HepG2 (cell line): ENCODE results near the gene RTBDN. TPM values are rescaled to one million over a fixed set of nuclear protein-coding genes. Genes with fewer than 3 reads are reported as not detected.
"Not testable (repeated sequence)": the region's sequence is repeated elsewhere in the genome, so short reads cannot be mapped to it uniquely, and the experiment has no call there.

Source experiments
- ATAC-seq: fragments of 200-7000 bp; cut with Tn5 transposase; 3 replicates; pipeline ENCODE4 v1.9.1; 2020; ENCODE audit warnings: mild to moderate bottlenecking, moderate library complexity
- BruUV-seq: library from RNA; stranded (reverse); fragments of 400-500 nt; replicated peaks from 2 replicates; lab custom pipeline; 2021; lab: Mats Ljungman, UMichigan
- CTCF ChIA-PET: fragments of 300-600 bp; formaldehyde crosslinking; extraction: SDS; loops from one replicate; lab custom pipeline; 2021; ENCODE audit warnings: low total read pairs, inconsistent platforms, low intra/inter-chr PET ratio; lab: Yijun Ruan, JAX
- POLR2A ChIA-PET: fragments of 350-600 bp; sonication (Branson Sonifier 250); formaldehyde crosslinking; loops from one replicate; lab custom pipeline; 2020; ENCODE audit warnings: antibody characterized with exemption, inconsistent platforms; lab: Yijun Ruan, JAX
- DNase-seq: peaks from one replicate; pipeline ENCODE4 v3.0.0-alpha.2; 2015; ENCODE audit warnings: low spot score
- FAIRE-seq: peaks from 3 replicates; lab custom pipeline; 2011; peaks lifted over from hg19 to GRCh38; lab: Jason Lieb, UNC
- H2AFZ ChIP-seq: one replicate; pipeline ENCODE4 v1.6.1; 2011; ENCODE audit warnings: low read length, inconsistent platforms
- H3K27ac ChIP-seq: fragments of 300-600 bp; 3 replicates; pipeline ENCODE4 v1.8.0; 2011; ENCODE audit warnings: mixed run types, mild to moderate bottlenecking, mixed read lengths, low read length, inconsistent platforms; ENCODE audit not compliant: insufficient read depth; ENCODE audit errors: extremely low read length
- H3K27me3 ChIP-seq, 2 experiments: fragments of 200-600 bp in 1 of 2; 2 replicates in 1 of 2; 3 replicates in 1 of 2; pipeline versions ENCODE4 v1.6.0 to v1.8.0; 2011; ENCODE audit warnings: low read length in 2 of 2, mild to moderate bottlenecking in 2 of 2, moderate library complexity in 2 of 2, inconsistent platforms in 1 of 2; ENCODE audit not compliant: insufficient read depth in 2 of 2, control insufficient read depth in 1 of 2
- H3K36me3 ChIP-seq, 2 experiments: fragments of 200-600 bp in 1 of 2; replicated peaks in 1 of 2; 2 replicates in 1 of 2; 3 replicates in 1 of 2; pipeline versions ENCODE4 v1.5.1 to v1.8.0; 2011; ENCODE audit warnings: low read length in 2 of 2, inconsistent platforms in 1 of 2; ENCODE audit not compliant: insufficient read depth in 2 of 2, control insufficient read depth in 1 of 2
- H3K4me1 ChIP-seq: 2 replicates; pipeline ENCODE4 v1.5.1; 2012; ENCODE audit warnings: low read length, inconsistent platforms; ENCODE audit not compliant: insufficient read depth
- H3K4me2 ChIP-seq: 2 replicates; pipeline ENCODE4 v1.6.0; 2011; ENCODE audit warnings: low read depth, low read length, inconsistent platforms
- H3K4me3 ChIP-seq, 3 experiments: fragments of 200-600 bp in 1 of 3; sonication (generic), shearing (Covaris generic) in 1 of 3; replicated peaks in 1 of 3; 2 replicates each; pipeline ENCODE4 v1.5.1; 2011 to 2016; ENCODE audit warnings: low read length in 3 of 3, inconsistent platforms in 2 of 3, low read depth in 2 of 3, mild to moderate bottlenecking in 2 of 3, control low read depth in 1 of 3, mixed read lengths in 1 of 3; ENCODE audit not compliant: insufficient read depth in 1 of 3
- H3K79me2 ChIP-seq: one replicate; pipeline ENCODE4 v1.6.1; 2011; ENCODE audit warnings: low read length, inconsistent platforms; ENCODE audit not compliant: insufficient read depth
- H3K9ac ChIP-seq: 2 replicates; pipeline ENCODE4 v1.6.0; 2011; ENCODE audit warnings: mild to moderate bottlenecking, low read depth, low read length, inconsistent platforms; ENCODE audit not compliant: insufficient read depth
- H3K9me3 ChIP-seq: 2 replicates; pipeline ENCODE4 v1.5.1; 2012; ENCODE audit warnings: mild to moderate bottlenecking, low read length
- H4K20me1 ChIP-seq: 2 replicates; pipeline ENCODE4 v1.6.0; 2011; ENCODE audit warnings: inconsistent platforms, mild to moderate bottlenecking, low read length, moderate library complexity; ENCODE audit not compliant: insufficient read depth
- GMEB1 ChIP-seq: sonication (generic); formaldehyde crosslinking; IDR thresholded peaks from 2 replicates; pipeline ENCODE4 v1.5.1; 2020; ENCODE audit warnings: missing genetic modification reagents, mild to moderate bottlenecking, borderline replicate concordance
- IRF2 ChIP-seq: IDR thresholded peaks from 2 replicates; pipeline ENCODE4 v1.6.1; 2018; ENCODE audit warnings: missing genetic modification reagents, missing compliant biosample characterization
- KDM6A ChIP-seq: IDR thresholded peaks from 2 replicates; pipeline ENCODE4 v1.6.1; 2016; ENCODE audit warnings: low read depth
- MEIS1 ChIP-seq: sonication (generic); formaldehyde crosslinking; IDR thresholded peaks from 2 replicates; pipeline ENCODE4 v1.9.0; 2021; ENCODE audit warnings: mild to moderate bottlenecking, missing genetic modification reagents, moderate library complexity, borderline replicate concordance
- TCF7 ChIP-seq: sonication (generic); IDR thresholded peaks from 2 replicates; pipeline ENCODE4 v1.6.1; 2016; ENCODE audit warnings: antibody characterized with exemption, low read depth
- TFDP1 ChIP-seq: IDR thresholded peaks from 2 replicates; pipeline ENCODE4 v1.6.1; 2016; ENCODE audit warnings: missing compliant biosample characterization, missing genetic modification reagents, borderline replicate concordance
- ZFP62 ChIP-seq: sonication (generic); formaldehyde crosslinking; IDR thresholded peaks from 2 replicates; pipeline ENCODE4 v1.4.0; 2020; ENCODE audit warnings: missing genetic modification reagents
- ZNF263 ChIP-seq: sonication (generic); formaldehyde crosslinking; IDR thresholded peaks from 2 replicates; pipeline ENCODE4 v1.4.0; 2020; ENCODE audit warnings: missing genetic modification reagents
- WGBS: methylation state at CpG from one replicate; pipeline ENCODE4 v1.1.6; 2017; ENCODE audit warnings: low lambda C conversion rate; 5-methylcytosine and 5-hydroxymethylcytosine counted together
- in situ Hi-C: cut with HindIII; loops from 2 replicates; pipeline ENCODE4 v1.10.0; 2017; ENCODE audit warnings: low pct_unique_long_range_greater_than_20kb; ENCODE audit not compliant: extremely low pct_ligation_motif_present
- intact Hi-C: fragments of 100-400 bp; cut with micrococcal nuclease; formaldehyde crosslinking; loops from one replicate; pipeline ENCODE4 v1.10.0; 2022; ENCODE audit not compliant: unreplicated experiment
- polyA plus RNA-seq, 8 experiments: library from polyadenylated mRNA; depleted of rRNA in 3 of 8; stranded (reverse) in 7 of 8; unstranded in 1 of 8; fragments of >200 nt; fragmentation: Illumina TruSeq in 4 of 8; extraction: Trizol in 4 of 8; gene quantifications; 2 replicates each; pipeline versions ENCODE4 v1.2.1 to v1.2.3, GENCODE V29; 2011 to 2016; ENCODE audit warnings: low read depth in 4 of 8, missing spikeins in 1 of 8, mixed read lengths in 1 of 8; ENCODE audit not compliant: insufficient read depth in 1 of 8
- total RNA-seq, 5 experiments: library from RNA; depleted of rRNA; stranded (reverse); fragments of >200 nt; fragmentation: Illumina TruSeq; extraction: Trizol; gene quantifications; 2 replicates each; pipeline ENCODE4 v1.2.3, GENCODE V29; 2016; ENCODE audit warnings: low read depth in 1 of 5

RTBDN gene
- total and polyA plus RNA-seq, 2 of the 13 experiments (the other 11 are each of a cell fraction or from before 2014, with no cell fraction given): 0.27 to 0.48 TPM

GRCh38 chr19:12847159-12848139, 13.1 kb upstream of the RTBDN start (continued):
- TF ChIP-seq TFDP1 (CRISPR knock-in tag) (0 out of 2 replicates have a peak, but pooled peaks have one; percentile 34), ZNF263 (CRISPR knock-in tag) (peak; percentile 20; the same call in 1 of the 2 replicates), MEIS1 (peak; percentile 71; the same call in 1 of the 2 replicates), ZFP62 (CRISPR knock-in tag) (no peak), TCF7 (no peak), KDM6A (CRISPR knock-in tag) (no peak), GMEB1 (CRISPR knock-in tag) (peak; percentile 59; the same call in 1 of the 2 replicates), IRF2 (CRISPR knock-in tag) (0 out of 2 replicates have a peak, but pooled peaks have one; percentile 51)
- TF ChIP-seq, all 625 proteins: peak for 97

- FAIRE-seq: not testable (repeated sequence)
Measured at GRCh38 chr19:12846613-12847012, 12.2 kb upstream of the RTBDN start.

More at GRCh38 chr19:12846613-12847012, 12.2 kb upstream of the RTBDN start:
- DNase-seq, intact Hi-C loops, H3K79me2 ChIP-seq, H3K4me3 ChIP-seq, ATAC-seq, H3K4me1 ChIP-seq, H3K27me3 ChIP-seq, H3K9me3 ChIP-seq, H3K36me3 ChIP-seq, H3K4me2 ChIP-seq, H4K20me1 ChIP-seq, H3K27ac ChIP-seq, H3K9ac ChIP-seq, H2AFZ ChIP-seq, BruUV-seq, in situ Hi-C loops: not testable (repeated sequence)
- 76% methylated on average over 7 of the region's 7 CpGs for WGBS
- POLR2A ChIA-PET: interaction anchor here (1.2 kb wide), 1 partner anchor 86 kb away, joined by 4 read pairs; no protein-coding TSS in a partner anchor
- CTCF ChIA-PET: interaction anchor here (1.8 to 1.9 kb wide), 3 partner anchors 69 to 86 kb away, joined by 6 to 14 read pairs (median 8); no protein-coding TSS in a partner anchor
